GM18951 (cell line): ENCODE results near the gene SRPK1.
A peak's percentile ranks its signal among the peaks of the same experiment; 100 is the strongest.

Experiments used
- POLR2A ChIP-seq: IDR thresholded peaks from 4 replicates; pipeline ENCODE4 v1.6.1; 2011; ENCODE audit warnings: mild to moderate bottlenecking; ENCODE audit not compliant: insufficient read length, insufficient read depth; ENCODE audit errors: extremely low read depth
- in situ Hi-C: fragments of 300-500 bp; cut with MboI; formaldehyde crosslinking; loops from one replicate; pipeline ENCODE4 v1.12.0; 2022; ENCODE audit warnings: low sequenced_read_pairs, mixed read lengths, inconsistent platforms; ENCODE audit not compliant: unreplicated experiment

The SRPK1 gene

GRCh38 chr6:35920793-35921732, at the start of gene SRPK1:
TSS of gene SRPK1 (minus strand) at chr6:35921098. CDS start at chr6:35921056, 42 bp downstream.
- TF ChIP-seq POLR2A, result peak; percentile 94
- in situ Hi-C loops, result no loop called here

DNA sequence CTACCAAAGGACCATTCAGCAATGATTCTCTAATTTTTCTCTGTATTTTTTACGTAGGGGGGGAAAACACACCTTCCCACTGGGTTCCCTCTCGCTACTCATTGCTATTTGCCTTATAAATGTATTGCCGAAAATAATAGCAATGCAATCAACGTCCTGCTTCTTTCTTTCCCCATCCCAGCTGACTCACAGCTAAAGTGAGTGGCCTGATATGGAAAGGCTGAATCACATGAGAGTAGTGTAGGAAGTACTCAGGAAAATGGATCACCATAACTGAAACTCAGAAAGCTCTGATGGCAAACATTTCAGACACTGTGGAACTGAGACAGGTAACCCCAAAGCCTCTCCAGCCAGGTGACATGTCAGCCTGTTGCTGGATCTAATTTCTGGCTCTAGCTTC, 49.3 kb upstream of the SRPK1 start:
- in situ Hi-C loops, result no loop called here
- no peak for TF ChIP-seq POLR2A

DNA sequence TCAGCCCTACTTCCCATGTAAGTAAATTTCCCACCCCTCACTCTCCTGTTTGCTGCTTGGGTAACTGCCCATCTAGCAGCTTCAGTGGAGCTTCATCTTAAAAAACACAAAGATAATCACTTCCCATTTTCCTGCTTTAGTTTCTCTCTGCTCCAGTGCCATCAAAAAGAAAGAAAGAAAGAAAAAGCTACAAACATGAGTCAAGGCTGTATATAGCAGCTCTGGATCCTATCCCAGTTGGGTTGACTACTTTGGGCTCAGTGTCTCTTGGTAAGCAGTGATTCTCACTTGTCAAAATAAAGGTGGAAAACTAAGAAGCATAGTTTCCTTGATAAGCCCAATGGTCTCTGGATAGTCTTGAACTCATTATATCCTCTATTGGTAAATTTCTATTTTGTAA, 48.7 kb upstream of the SRPK1 start:
- in situ Hi-C loops, result no loop called here

GRCh38 chr6:35968821-35969220, 47.9 kb upstream of the SRPK1 start:
- TF ChIP-seq POLR2A, result no peak
- in situ Hi-C loops, result no loop called here

More for the DNA sequence above, 48.7 kb upstream of the SRPK1 start:
- TF ChIP-seq POLR2A, result no peak

GRCh38 chr6:35967076-35967774, 46.3 kb upstream of the SRPK1 start:
- in situ Hi-C loops, result no loop called here
- TF ChIP-seq POLR2A, result no peak

- in situ Hi-C loops, result no loop called here
- no peak for TF ChIP-seq POLR2A
Observed at GRCh38 chr6:35962779-35963560, 42.1 kb upstream of the SRPK1 start.

- in situ Hi-C loops, result no loop called here
- no peak for TF ChIP-seq POLR2A
Observed at GRCh38 chr6:35960187-35960586, 39.3 kb upstream of the SRPK1 start.

DNA sequence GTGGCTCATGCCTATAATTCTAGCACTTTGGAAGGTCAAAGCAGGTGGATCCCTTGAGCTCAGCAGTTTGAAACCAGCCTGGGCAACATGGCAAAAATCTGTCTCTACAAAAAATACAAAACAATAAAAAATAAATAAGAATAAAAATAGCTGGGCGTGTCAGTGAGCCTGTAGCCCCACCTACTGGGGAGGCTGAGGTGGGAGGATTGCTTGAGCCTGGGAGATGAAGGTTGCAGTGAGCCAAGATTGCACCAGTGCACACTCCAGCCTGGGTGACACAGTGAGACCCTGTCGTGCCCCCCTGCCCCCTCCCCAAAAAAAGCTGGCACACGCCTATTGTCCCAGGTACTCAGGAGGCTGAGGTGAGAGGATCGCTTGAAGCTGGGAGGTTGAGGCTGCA, 35.1 kb upstream of the SRPK1 start:
- in situ Hi-C loops, result no loop called here
- no peak for TF ChIP-seq POLR2A

GRCh38 chr6:35955521-35955920, 34.6 kb upstream of the SRPK1 start:
- no peak for TF ChIP-seq POLR2A

GRCh38 chr6:35955071-35955470, 34.2 kb upstream of the SRPK1 start:
- in situ Hi-C loops, result no loop called here
- no peak for TF ChIP-seq POLR2A

More at GRCh38 chr6:35955521-35955920, 34.6 kb upstream of the SRPK1 start:
- in situ Hi-C loops, result no loop called here

GRCh38 chr6:35954333-35954732, 33.4 kb upstream of the SRPK1 start:
- in situ Hi-C loops, result no loop called here
- no peak for TF ChIP-seq POLR2A

- in situ Hi-C loops, result no loop called here
Observed at GRCh38 chr6:35948725-35949124, 27.8 kb upstream of the SRPK1 start.

DNA sequence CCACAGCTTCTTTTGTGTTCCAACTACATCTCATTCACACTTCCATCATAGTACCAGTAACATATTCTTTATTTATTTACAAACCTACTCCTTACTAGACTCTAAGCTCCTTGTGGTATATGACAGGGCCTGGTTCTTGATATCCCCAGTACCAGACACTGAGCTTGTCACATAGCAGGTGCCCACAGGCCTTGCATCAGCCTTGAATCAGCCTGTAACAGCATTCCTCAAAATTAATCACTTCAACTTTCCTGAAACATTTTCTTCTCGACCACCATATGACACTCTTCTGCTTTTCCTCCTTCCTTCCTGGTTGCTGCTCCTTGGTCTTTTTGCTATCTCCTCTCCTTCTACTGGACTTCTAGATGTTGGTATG, 24.7 kb upstream of the SRPK1 start:
- no peak for TF ChIP-seq POLR2A
- in situ Hi-C loops, result no loop called here

More at GRCh38 chr6:35948725-35949124, 27.8 kb upstream of the SRPK1 start:
- TF ChIP-seq POLR2A, result no peak

DNA sequence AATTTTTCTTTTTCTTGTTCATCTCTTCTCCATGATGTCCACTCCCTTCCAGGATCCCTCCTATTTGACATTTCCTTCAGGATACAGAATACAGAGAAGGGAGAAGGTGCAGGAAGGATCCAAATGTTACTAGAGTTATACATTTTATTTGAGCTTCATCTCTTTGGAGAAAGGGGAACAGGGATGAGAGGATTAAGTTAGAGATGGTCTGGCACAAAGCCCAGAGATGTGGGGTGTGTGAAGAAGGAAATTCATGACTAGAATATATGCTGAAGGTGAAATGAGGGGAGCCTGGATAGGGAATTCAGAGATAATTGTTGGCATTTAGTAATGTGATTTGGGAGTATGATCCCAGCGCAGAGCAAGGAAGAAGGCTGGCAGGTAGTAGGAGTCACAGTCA, 22.5 kb upstream of the SRPK1 start:
- TF ChIP-seq POLR2A, result no peak
- in situ Hi-C loops, result no loop called here
